HG03135 (cell line): ENCODE results near the gene CCDC88B.

ENCODE experiments used
- ATAC-seq: cut with Tn5 transposase; IDR thresholded peaks from one replicate; pipeline ENCODE4 v1.9.1; 2021; ENCODE audit warnings: mild to moderate bottlenecking, moderate library complexity; ENCODE audit not compliant: unreplicated experiment

Gene CCDC88B

GRCh38 chr11:64341851-64342791 is 2.1 kb downstream of the CCDC88B start:
- ATAC-seq = peak; percentile 43

- no peak for ATAC-seq
Measured at GRCh38 chr11:64342869-64343745, 3.1 kb downstream of the CCDC88B start.

- no peak for ATAC-seq
Measured at GRCh38 chr11:64343767-64344559, 4.0 kb downstream of the CCDC88B start.

- no peak for ATAC-seq
Measured at GRCh38 chr11:64344787-64345186, 4.8 kb downstream of the CCDC88B start.

GRCh38 chr11:64347193-64347867 is 7.3 kb downstream of the CCDC88B start:
- no peak for ATAC-seq

GRCh38 chr11:64348383-64349024 is 8.5 kb downstream of the CCDC88B start:
- ATAC-seq = no peak

- no peak for ATAC-seq
Measured at GRCh38 chr11:64349025-64349387, 9.0 kb downstream of the CCDC88B start.

- ATAC-seq = no peak
Measured at GRCh38 chr11:64349404-64349803, 9.4 kb downstream of the CCDC88B start.

- ATAC-seq = no peak
Measured at GRCh38 chr11:64351136-64351631, 11.2 kb downstream of the CCDC88B start.

- ATAC-seq = no peak
Measured at GRCh38 chr11:64352099-64352994, 12.3 kb downstream of the CCDC88B start.

GRCh38 chr11:64352995-64353714 is 13.2 kb downstream of the CCDC88B start:
- no peak for ATAC-seq

GRCh38 chr11:64353715-64354506 is 13.9 kb downstream of the CCDC88B start:
- no peak for ATAC-seq

- no peak for ATAC-seq
Measured at GRCh38 chr11:64355078-64355940, 15.3 kb downstream of the CCDC88B start.

GRCh38 chr11:64356498-64357411 is 16.8 kb downstream of the CCDC88B start:
- ATAC-seq = no peak

GRCh38 chr11:64357446-64357845 is 17.4 kb downstream of the CCDC88B start:
- no peak for ATAC-seq
